ENCODE data around the gene CDH5. TPM values are rescaled to one million over a fixed set of nuclear protein-coding genes. Genes with fewer than 3 reads are reported as not detected.

CDH5 gene
- total and polyA plus RNA-seq, 4 donors: 5.5 to 21.9 (median 17.5) TPM

- H3K27me3 ChIP-seq (ENCODE audit: control insufficient read depth in 4 of 4, insufficient read depth in 4 of 4, low read length in 3 of 4): no peaks in the 10 kb centered on the region
- DNase-seq (ENCODE audit: low spot score): no peak
- H3K4me3 ChIP-seq (ENCODE audit: low read depth in 1 of 3, low read length in 3 of 3): no peak overlapping the region
- no peak for TF ChIP-seq FOXA2 (IDR thresholded peaks at IDR 0.05)
- no peak for TF ChIP-seq HNF4G (IDR thresholded peaks at IDR 0.05)
- TF ChIP-seq ZBTB33 (IDR thresholded peaks at IDR 0.05): no peak
- TF ChIP-seq, protein P1, sequence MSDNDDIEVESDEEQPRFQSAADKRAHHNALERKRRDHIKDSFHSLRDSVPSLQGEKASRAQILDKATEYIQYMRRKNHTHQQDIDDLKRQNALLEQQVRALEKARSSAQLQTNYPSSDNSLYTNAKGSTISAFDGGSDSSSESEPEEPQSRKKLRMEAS (IDR thresholded peaks at IDR 0.05): no peak
- no peak for TF ChIP-seq REST (IDR thresholded peaks at IDR 0.05)
- TF ChIP-seq GABPA (IDR thresholded peaks at IDR 0.05 in 1 of 2, conservative IDR thresholded peaks at IDR 0.05 in 1 of 2): no peak
- no peak for TF ChIP-seq CTCF (IDR thresholded peaks at IDR 0.05; ENCODE audit: low read depth, low read length, missing input control)
- TF ChIP-seq SP1 (IDR thresholded peaks at IDR 0.05): no peak
- no peak for TF ChIP-seq JUND (IDR thresholded peaks at IDR 0.05)
- no peak for TF ChIP-seq HNF4A (conservative IDR thresholded peaks at IDR 0.05)
- TF ChIP-seq RXRA (IDR thresholded peaks at IDR 0.05): no peak
- no peaks in the 10 kb centered on the region for H3K36me3 ChIP-seq (ENCODE audit: control insufficient read depth in 4 of 4, insufficient read depth in 3 of 4, low read depth in 1 of 4, low read length in 3 of 4)
- H3K27ac ChIP-seq (ENCODE audit: low read depth in 1 of 2, low read length in 2 of 2): no peak overlapping the region
- no peaks in the 10 kb centered on the region for H3K4me1 ChIP-seq (ENCODE audit: control insufficient read depth in 4 of 4, insufficient read depth in 4 of 4, low read length in 3 of 4)
- H3K9me3 ChIP-seq (ENCODE audit: control insufficient read depth in 4 of 4, low read length in 3 of 4): no peaks in the 10 kb centered on the region
- no peak overlapping the region for H3K9ac ChIP-seq (ENCODE audit: low read depth in 1 of 2, low read length in 2 of 2)
- 78% methylated on average over 5 of the region's 5 CpGs for WGBS
These were observed 72.7 kb downstream of the CDH5 start for GRCh38 chr16:66439051-66439730.

- Histone ChIP-seq H3K4me3 (ENCODE audit: low read depth in 1 of 3, low read length in 3 of 3) (no peak overlapping the region), H3K4me1 (ENCODE audit: control insufficient read depth in 4 of 4, insufficient read depth in 4 of 4, low read length in 3 of 4) (no peaks in the 10 kb centered on the region), H3K9ac (ENCODE audit: low read depth in 1 of 2, low read length in 2 of 2) (no peak overlapping the region), H3K9me3 (ENCODE audit: control insufficient read depth in 4 of 4, low read length in 3 of 4) (no peaks in the 10 kb centered on the region), H3K27ac (ENCODE audit: low read depth in 1 of 2, low read length in 2 of 2) (no peak overlapping the region), H3K27me3 (ENCODE audit: control insufficient read depth in 4 of 4, insufficient read depth in 4 of 4, low read length in 3 of 4) (no peaks in the 10 kb centered on the region), H3K36me3 (ENCODE audit: control insufficient read depth in 4 of 4, insufficient read depth in 3 of 4, low read depth in 1 of 4, low read length in 3 of 4) (no peaks in the 10 kb centered on the region)
- WGBS: 83% methylated on average over 10 of the region's 10 CpGs
- DNase-seq (ENCODE audit: low spot score): no peak
- TF ChIP-seq SP1 (IDR thresholded peaks at IDR 0.05) (no peak), NR2F2 (IDR thresholded peaks at IDR 0.05) (no peak), TAF1 (conservative IDR thresholded peaks at IDR 0.05) (no peak), ZBTB33 (IDR thresholded peaks at IDR 0.05) (no peak), YY1 (IDR thresholded peaks at IDR 0.05) (no peak), REST (IDR thresholded peaks at IDR 0.05) (no peak), GABPA (IDR thresholded peaks at IDR 0.05 in 1 of 2, conservative IDR thresholded peaks at IDR 0.05 in 1 of 2) (no peak), FOXA1 (IDR thresholded peaks at IDR 0.05) (no peak), FOXA2 (IDR thresholded peaks at IDR 0.05) (no peak), EGR1 (IDR thresholded peaks at IDR 0.05; ENCODE audit: low read depth in 2 of 2) (no peak), JUND (IDR thresholded peaks at IDR 0.05) (no peak)
- TF ChIP-seq, protein P1 (IDR thresholded peaks at IDR 0.05): no peak
These were observed 73.8 kb downstream of the CDH5 start for GRCh38 chr16:66440271-66440802.
